ENCODE results near the gene POU2AF2.
A peak's percentile ranks its signal among the peaks of the same experiment; 100 is the strongest.

Gene POU2AF2

DNA sequence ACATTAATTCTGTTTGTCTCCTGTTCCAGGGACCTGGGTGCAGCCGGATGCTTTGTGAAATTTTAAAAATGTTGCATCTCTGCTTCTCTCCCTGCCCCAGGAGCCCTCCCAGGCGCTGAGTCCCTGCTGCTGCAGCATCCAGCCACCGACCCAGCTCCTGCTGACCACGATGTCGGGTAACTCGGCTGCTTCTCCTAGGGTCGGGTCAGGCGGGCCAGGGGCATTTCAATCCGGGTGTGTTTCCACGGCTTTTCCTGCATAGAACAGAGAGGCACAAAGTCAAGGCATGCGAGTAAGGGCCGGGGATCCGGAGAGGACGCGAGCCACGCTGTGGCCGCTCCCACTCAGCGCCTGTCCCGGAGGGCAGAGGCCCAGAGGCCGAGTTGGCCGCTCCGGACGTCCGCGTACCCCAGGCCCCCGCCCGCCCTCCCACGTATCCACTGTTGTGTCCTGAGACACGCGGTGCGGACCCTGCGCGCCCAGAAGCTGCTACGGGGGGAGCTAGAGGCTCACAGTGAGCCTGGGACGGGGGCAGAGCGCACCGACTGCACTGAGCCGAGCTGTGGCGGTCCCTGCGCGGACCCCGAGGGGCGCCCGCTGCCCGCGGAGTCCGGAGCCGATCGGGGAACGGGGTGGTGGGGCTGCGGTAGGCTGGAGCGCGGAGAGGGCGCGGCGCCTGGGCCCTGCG, 53.0 kb downstream of the POU2AF2 start, which contains the start of gene POU2AF3:
POU2AF3 (plus strand) TSS at position 134 of the 688 bp plus-strand sequence; CDS start at position 170, 36 bp downstream.
- no peak for DNase-seq
- H3K27me3 Mint-ChIP-seq (ENCODE audit: low read depth, poor library complexity), result peaks cover 59% of the 10 kb centered on the region
- no peak within 1 kb of the TSS for H3K27ac Mint-ChIP-seq
- H3K4me1 Mint-ChIP-seq, result peaks cover 18% of the 10 kb centered on the region
- H3K9me3 Mint-ChIP-seq, result no peaks in the 10 kb centered on the region
- H3K36me3 Mint-ChIP-seq (ENCODE audit: low read depth), result no peaks in the 10 kb centered on the region
- TF ChIP-seq, protein P1, sequence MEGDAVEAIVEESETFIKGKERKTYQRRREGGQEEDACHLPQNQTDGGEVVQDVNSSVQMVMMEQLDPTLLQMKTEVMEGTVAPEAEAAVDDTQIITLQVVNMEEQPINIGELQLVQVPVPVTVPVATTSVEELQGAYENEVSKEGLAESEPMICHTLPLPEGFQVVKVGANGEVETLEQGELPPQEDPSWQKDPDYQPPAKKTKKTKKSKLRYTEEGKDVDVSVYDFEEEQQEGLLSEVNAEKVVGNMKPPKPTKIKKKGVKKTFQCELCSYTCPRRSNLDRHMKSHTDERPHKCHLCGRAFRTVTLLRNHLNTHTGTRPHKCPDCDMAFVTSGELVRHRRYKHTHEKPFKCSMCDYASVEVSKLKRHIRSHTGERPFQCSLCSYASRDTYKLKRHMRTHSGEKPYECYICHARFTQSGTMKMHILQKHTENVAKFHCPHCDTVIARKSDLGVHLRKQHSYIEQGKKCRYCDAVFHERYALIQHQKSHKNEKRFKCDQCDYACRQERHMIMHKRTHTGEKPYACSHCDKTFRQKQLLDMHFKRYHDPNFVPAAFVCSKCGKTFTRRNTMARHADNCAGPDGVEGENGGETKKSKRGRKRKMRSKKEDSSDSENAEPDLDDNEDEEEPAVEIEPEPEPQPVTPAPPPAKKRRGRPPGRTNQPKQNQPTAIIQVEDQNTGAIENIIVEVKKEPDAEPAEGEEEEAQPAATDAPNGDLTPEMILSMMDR (IDR thresholded peaks at IDR 0.05), result no peak
- peak within 1 kb of the TSS; percentile 81 for H3K4me3 Mint-ChIP-seq

DNA sequence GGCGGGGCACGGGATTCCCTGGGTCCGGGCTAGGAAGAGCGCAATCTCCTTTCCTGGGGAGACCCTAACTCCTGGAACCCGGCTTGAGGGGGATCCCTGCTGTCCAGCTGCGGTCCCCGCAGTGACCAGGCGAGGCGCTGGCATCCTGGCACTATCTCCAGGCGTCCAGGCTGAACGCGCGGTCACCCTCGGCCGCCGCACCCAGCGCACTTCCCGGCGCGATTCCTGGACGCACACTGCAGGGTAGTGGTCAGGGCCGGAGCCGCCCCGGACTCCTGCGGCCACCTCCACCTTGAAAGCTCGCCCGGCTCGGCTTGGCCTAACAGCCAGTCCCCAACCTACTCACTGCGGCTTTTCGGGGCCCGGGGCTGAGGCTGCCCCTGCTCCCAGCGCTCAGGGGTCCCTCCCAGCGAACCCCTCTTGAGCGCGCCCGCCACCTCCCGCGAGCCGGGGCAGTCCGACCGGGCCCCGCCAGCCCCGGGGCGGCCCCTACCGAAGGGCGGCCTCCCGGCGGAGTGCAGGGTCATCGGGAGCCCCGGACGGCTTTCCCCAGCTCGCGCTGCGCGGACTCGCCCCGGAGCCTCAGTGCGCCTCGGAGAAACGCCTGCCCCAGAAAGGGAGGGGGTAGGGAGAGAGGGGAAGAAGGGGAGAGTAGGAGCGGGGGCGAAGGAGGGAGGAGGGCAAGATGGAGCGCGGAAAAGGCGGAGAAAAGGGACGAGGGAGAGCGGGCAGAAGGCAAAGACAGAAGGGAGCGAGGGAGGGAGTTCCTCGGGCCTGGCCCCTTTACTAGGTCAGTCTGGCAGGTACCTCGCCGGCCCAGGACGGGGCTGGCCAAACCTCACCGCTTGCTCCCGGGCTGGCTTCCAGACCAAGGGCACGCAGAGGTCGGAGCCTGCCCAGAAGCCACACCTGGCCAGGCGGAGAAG, 53.8 kb downstream of the POU2AF2 start:
- peak; percentile 78 for DNase-seq
- Mint-ChIP-seq H3K27me3 (ENCODE audit: low read depth, poor library complexity) (peaks cover 59% of the 10 kb centered on the region), H3K9me3 (no peaks in the 10 kb centered on the region), H3K27ac (no peak overlapping the region), H3K36me3 (ENCODE audit: low read depth) (no peaks in the 10 kb centered on the region), H3K4me3 (peak overlapping the region; percentile 81), H3K4me1 (peaks cover 18% of the 10 kb centered on the region)
- TF ChIP-seq, protein P1 (IDR thresholded peaks at IDR 0.05), result peak; percentile 59

DNA sequence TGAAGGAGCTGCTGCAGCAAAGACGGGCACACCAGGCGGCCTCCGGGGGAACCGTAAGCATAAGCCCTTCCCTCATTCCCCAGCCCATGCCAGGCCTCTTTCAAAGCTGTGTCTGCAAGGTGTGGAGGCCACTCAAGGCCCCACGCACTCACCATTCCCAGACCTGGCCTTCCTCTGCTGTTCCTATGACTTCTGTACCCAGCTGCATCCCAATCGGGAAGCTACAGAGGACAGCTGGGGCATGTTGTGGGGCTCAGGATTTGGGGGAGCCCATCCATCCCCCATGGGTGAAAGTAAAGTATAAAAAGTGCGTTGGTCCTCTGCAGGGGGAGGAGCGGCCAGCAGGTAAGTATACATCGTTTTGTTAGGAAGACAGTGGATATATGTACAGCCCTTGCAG, 55.0 kb downstream of the POU2AF2 start:
- no peak for DNase-seq
- Mint-ChIP-seq H3K36me3 (ENCODE audit: low read depth) (no peaks in the 10 kb centered on the region), H3K9me3 (no peaks in the 10 kb centered on the region), H3K27me3 (ENCODE audit: low read depth, poor library complexity) (peaks cover 59% of the 10 kb centered on the region), H3K27ac (no peak overlapping the region), H3K4me1 (peaks cover 27% of the 10 kb centered on the region), H3K4me3 (peak overlapping the region; percentile 81)
- TF ChIP-seq, protein P1 (IDR thresholded peaks at IDR 0.05), result no peak

DNA sequence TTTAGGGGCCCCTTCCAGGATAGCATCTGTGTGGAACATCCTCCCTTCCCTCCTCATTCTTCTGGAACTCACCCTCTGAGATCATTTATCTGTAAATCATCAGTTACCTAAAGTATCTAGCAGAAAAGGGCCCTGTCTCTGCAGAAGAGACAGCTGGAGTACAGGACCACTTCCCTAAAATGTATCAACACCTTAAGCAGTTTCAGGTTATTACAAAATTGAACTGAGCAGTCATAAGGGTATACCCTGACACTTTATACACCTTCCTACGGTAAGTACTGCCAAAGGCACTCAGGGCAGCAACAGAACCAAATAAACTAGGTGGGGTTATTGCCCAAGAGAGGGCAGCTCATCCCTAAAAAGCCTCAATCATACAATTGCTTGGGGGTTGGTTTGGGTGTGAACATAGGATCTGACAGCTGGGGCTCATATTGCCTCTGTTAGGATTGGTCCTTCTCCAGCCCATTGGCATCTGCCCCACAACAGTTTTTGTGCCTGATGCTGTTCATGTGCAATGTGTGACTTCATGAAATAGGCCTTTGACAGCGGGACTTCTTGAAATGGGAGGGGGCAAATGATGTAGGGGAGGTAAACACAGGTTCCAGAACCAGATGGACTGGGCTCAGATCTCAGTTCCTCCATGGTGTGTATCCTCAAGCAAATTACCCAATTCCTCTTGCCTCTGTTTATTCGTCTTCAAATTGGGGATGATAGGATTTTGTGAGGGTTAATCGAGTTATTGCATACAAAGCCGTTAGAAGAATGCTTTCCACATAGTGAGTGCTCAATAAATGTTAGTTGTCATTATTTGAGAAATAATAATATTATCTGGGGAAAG, 55.7 kb downstream of the POU2AF2 start:
- H3K27me3 Mint-ChIP-seq (ENCODE audit: low read depth, poor library complexity), result peaks cover 53% of the 10 kb centered on the region
- peaks cover 31% of the 10 kb centered on the region for H3K4me1 Mint-ChIP-seq
- H3K36me3 Mint-ChIP-seq (ENCODE audit: low read depth), result no peaks in the 10 kb centered on the region
- H3K4me3 Mint-ChIP-seq, result peak overlapping the region; percentile 81
- DNase-seq, result no peak
- TF ChIP-seq, protein P1 (IDR thresholded peaks at IDR 0.05), result no peak
- H3K9me3 Mint-ChIP-seq, result no peaks in the 10 kb centered on the region
- no peak overlapping the region for H3K27ac Mint-ChIP-seq

DNA sequence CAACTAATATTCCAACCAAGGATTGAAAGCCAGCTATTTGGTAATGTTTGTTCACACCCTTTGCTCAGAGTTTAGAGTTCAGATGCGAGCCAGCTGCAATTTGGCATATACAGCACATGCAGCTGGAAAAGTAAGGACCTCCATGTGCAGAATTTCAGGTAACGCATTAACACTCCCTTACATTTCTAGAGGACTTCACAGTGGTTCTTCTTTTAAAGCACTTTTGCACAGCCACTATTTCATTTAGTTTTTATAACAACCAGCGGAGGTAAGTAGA, 56.3 kb downstream of the POU2AF2 start:
- Mint-ChIP-seq H3K4me1 (peaks cover 31% of the 10 kb centered on the region), H3K4me3 (no peak overlapping the region), H3K27me3 (ENCODE audit: low read depth, poor library complexity) (peaks cover 51% of the 10 kb centered on the region), H3K9me3 (no peaks in the 10 kb centered on the region), H3K36me3 (ENCODE audit: low read depth) (no peaks in the 10 kb centered on the region), H3K27ac (no peak overlapping the region)
- TF ChIP-seq, protein P1 (IDR thresholded peaks at IDR 0.05), result no peak
- DNase-seq, result no peak

Measured in nephron progenitor cell (in vitro differentiated cells).